C4-2B (cell line): ENCODE data around the gene LIPT2.

Source experiments
- ZFX ChIP-seq: fragments of 450-650 bp; IDR thresholded peaks from 2 replicates; pipeline ENCODE4 v1.6.1; 2017
- TF ChIP-seq, protein P1 (sequence below): fragments of 450-650 bp; conservative IDR thresholded peaks from 2 replicates; pipeline ENCODE4 v1.5.1; 2017; ENCODE audit warnings: mild to moderate bottlenecking

DNA sequence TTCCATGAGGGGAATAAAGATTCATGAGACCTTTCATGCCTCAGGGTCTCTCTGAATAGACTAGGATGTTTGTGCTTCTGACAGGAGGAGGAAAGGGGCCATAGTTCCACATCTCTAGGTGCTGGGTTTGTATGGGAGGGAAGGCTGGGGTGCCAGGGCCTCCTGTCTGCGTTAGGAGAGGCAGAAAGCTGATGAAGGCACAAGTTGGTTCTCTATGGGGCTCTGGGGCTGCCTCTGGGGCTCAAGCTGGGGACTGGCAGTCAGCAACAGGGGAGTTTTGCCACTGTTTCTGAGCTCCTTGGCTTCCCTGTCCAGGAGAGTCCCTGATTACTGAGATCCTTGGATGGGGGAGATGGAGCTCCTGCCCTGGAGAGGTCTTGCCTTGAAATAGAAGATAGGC lies 30.3 kb downstream of the LIPT2 start:
- TF ChIP-seq, protein P1, sequence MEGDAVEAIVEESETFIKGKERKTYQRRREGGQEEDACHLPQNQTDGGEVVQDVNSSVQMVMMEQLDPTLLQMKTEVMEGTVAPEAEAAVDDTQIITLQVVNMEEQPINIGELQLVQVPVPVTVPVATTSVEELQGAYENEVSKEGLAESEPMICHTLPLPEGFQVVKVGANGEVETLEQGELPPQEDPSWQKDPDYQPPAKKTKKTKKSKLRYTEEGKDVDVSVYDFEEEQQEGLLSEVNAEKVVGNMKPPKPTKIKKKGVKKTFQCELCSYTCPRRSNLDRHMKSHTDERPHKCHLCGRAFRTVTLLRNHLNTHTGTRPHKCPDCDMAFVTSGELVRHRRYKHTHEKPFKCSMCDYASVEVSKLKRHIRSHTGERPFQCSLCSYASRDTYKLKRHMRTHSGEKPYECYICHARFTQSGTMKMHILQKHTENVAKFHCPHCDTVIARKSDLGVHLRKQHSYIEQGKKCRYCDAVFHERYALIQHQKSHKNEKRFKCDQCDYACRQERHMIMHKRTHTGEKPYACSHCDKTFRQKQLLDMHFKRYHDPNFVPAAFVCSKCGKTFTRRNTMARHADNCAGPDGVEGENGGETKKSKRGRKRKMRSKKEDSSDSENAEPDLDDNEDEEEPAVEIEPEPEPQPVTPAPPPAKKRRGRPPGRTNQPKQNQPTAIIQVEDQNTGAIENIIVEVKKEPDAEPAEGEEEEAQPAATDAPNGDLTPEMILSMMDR: no peak
- TF ChIP-seq ZFX: no peak
